Measurements from ENCODE around the gene MRPS21.
"Not testable (repeated sequence)": the region's sequence is repeated elsewhere in the genome, so short reads cannot be mapped to it uniquely, and the experiment has no call there.

The MRPS21 gene

GRCh38 chr1:150281758-150282557 lies 11.7 kb upstream of the MRPS21 start, which contains the start of gene CIART:
Gene CIART, plus strand, starts transcription at chr1:150282554. Its CDS starts 714 bp downstream, at chr1:150283268.
- DNase-seq: peak; percentile 66

GRCh38 chr1:150282558-150282958 lies 11.1 kb upstream of the MRPS21 start:
- no peak for DNase-seq

- no peak for DNase-seq
Measured at GRCh38 chr1:150283260-150283659, 10.4 kb upstream of the MRPS21 start.

- DNase-seq: no peak
Measured at GRCh38 chr1:150288382-150288781, 5.3 kb upstream of the MRPS21 start.

- no peak for DNase-seq
Measured at GRCh38 chr1:150288822-150289221, 4.8 kb upstream of the MRPS21 start.

- no peak for DNase-seq
Measured at GRCh38 chr1:150295476-150295875, 1.8 kb downstream of the MRPS21 start.

- no peak for DNase-seq
Measured at GRCh38 chr1:150299716-150300115, 6.1 kb downstream of the MRPS21 start.

- DNase-seq: no peak
Measured at GRCh38 chr1:150302338-150302737, 8.7 kb downstream of the MRPS21 start.

- no peak for DNase-seq
Measured at GRCh38 chr1:150302902-150303301, 9.2 kb downstream of the MRPS21 start.

- not testable (repeated sequence) for DNase-seq
Measured at GRCh38 chr1:150308585-150308984, 14.9 kb downstream of the MRPS21 start.

GRCh38 chr1:150309758-150310508 lies 16.3 kb downstream of the MRPS21 start:
- no peak for DNase-seq

GRCh38 chr1:150311762-150312161 lies 18.1 kb downstream of the MRPS21 start:
- DNase-seq: no peak

GRCh38 chr1:150314691-150315090 lies 21.0 kb downstream of the MRPS21 start:
- not testable (repeated sequence) for DNase-seq

- no peak for DNase-seq
Measured at GRCh38 chr1:150320667-150320978, 27.0 kb downstream of the MRPS21 start.

- no peak for DNase-seq
Measured at GRCh38 chr1:150321826-150322166, 28.1 kb downstream of the MRPS21 start.

- DNase-seq: no peak
Measured at GRCh38 chr1:150322310-150322709, 28.6 kb downstream of the MRPS21 start.

GRCh38 chr1:150332651-150333290 lies 39.1 kb downstream of the MRPS21 start:
- DNase-seq: no peak

- DNase-seq: no peak
Measured at GRCh38 chr1:150346316-150346715, 52.7 kb downstream of the MRPS21 start.

- no peak for DNase-seq
Measured at GRCh38 chr1:150352866-150353265, 59.2 kb downstream of the MRPS21 start.
